CD4-positive, alpha-beta memory T cell (primary cell): ENCODE results near the gene NUTM1. TPM values are rescaled to one million over a fixed set of nuclear protein-coding genes. Genes with fewer than 3 reads are reported as not detected.

ENCODE experiments used
- CTCF ChIA-PET: fragments of 350-600 bp; sonication (Branson Sonifier 250); formaldehyde crosslinking; loops from one replicate; lab custom pipeline; 2021; ENCODE audit warnings: inconsistent platforms; ENCODE audit not compliant: partially characterized antibody; lab: Charles Lee
- POLR2A ChIA-PET: fragments of 350-600 bp; sonication (Branson Sonifier 250); formaldehyde crosslinking; loops from one replicate; lab custom pipeline; 2021; ENCODE audit not compliant: partially characterized antibody; lab: Charles Lee
- DNase-seq, 5 donors: peaks; one replicate each; pipeline versions ENCODE4 v3.0.0 to v3.0.0-alpha.2; 2020 to 2022; ENCODE audit warnings: mixed read lengths in 1 of 5
- H3K27ac ChIP-seq: one replicate; pipeline ENCODE4 v1.7.0; 2013; ENCODE audit warnings: low read depth, low read length
- H3K27me3 ChIP-seq: 2 replicates; pipeline ENCODE4 v1.7.0; 2013; ENCODE audit warnings: mild to moderate bottlenecking, low read length, moderate library complexity; ENCODE audit not compliant: insufficient read depth
- H3K36me3 ChIP-seq: 2 replicates; pipeline ENCODE4 v1.7.0; 2013; ENCODE audit warnings: mild to moderate bottlenecking, low read length, moderate library complexity; ENCODE audit not compliant: insufficient read depth
- H3K4me1 ChIP-seq: 2 replicates; pipeline ENCODE4 v1.7.0; 2013; ENCODE audit warnings: mild to moderate bottlenecking, low read length, moderate library complexity; ENCODE audit not compliant: insufficient read depth
- H3K4me3 ChIP-seq, 2 donors: one replicate each; pipeline ENCODE4 v1.7.0; 2013; ENCODE audit warnings: low read length in 2 of 2, mild to moderate bottlenecking in 1 of 2
- H3K9me3 ChIP-seq, 2 donors: one replicate each; pipeline ENCODE4 v1.7.0; 2013; ENCODE audit warnings: low read length in 2 of 2, control low read depth in 1 of 2; ENCODE audit not compliant: control insufficient read depth in 1 of 2
- H3K27ac Mint-ChIP-seq, 7 donors: one replicate each; pipeline ENCODE4 v1.8.0; 2020 to 2021; ENCODE audit warnings: mixed read lengths in 7 of 7, mild to moderate bottlenecking in 6 of 7, inconsistent platforms in 3 of 7, moderate library complexity in 3 of 7
- H3K27me3 Mint-ChIP-seq, 2 donors: one replicate each; pipeline ENCODE4 v1.8.0; 2020 to 2021; ENCODE audit warnings: mixed read lengths in 2 of 2
- H3K36me3 Mint-ChIP-seq, 2 donors: one replicate each; pipeline ENCODE4 v1.8.0; 2020 to 2021; ENCODE audit warnings: mixed read lengths in 2 of 2, inconsistent platforms in 1 of 2, mild to moderate bottlenecking in 1 of 2
- H3K4me1 Mint-ChIP-seq, 4 donors: one replicate each; pipeline ENCODE4 v1.8.0; 2020 to 2021; ENCODE audit warnings: mixed read lengths in 4 of 4, mild to moderate bottlenecking in 1 of 4
- H3K4me3 Mint-ChIP-seq, 8 donors: one replicate each; pipeline ENCODE4 v1.8.0; 2020 to 2021; ENCODE audit warnings: mixed read lengths in 8 of 8, mild to moderate bottlenecking in 7 of 8, moderate library complexity in 6 of 8, inconsistent platforms in 3 of 8
- H3K9me3 Mint-ChIP-seq, 8 donors: one replicate each; pipeline ENCODE4 v1.8.0; 2020 to 2021; ENCODE audit warnings: mixed read lengths in 8 of 8, mild to moderate bottlenecking in 5 of 8, inconsistent platforms in 3 of 8, moderate library complexity in 1 of 8
- intact Hi-C: fragments of 100-400 bp; cut with micrococcal nuclease; formaldehyde crosslinking; loops from one replicate; pipeline ENCODE4 v1.15.1; 2023
- polyA plus RNA-seq, 2 donors: library from polyadenylated mRNA; unstranded; fragments of 300-500 nt; fragmentation: Illumina TruSeq; gene quantifications; one replicate each; pipeline ENCODE4 v1.2.3, GENCODE V29; 2021
- total RNA-seq, 2 experiments: library from RNA; stranded (reverse); gene quantifications; one replicate each; pipeline ENCODE4 v1.2.3, GENCODE V29; 2021

NUTM1 gene
- total and polyA plus RNA-seq, 4 experiments from 2014 or later, result not detected

DNA sequence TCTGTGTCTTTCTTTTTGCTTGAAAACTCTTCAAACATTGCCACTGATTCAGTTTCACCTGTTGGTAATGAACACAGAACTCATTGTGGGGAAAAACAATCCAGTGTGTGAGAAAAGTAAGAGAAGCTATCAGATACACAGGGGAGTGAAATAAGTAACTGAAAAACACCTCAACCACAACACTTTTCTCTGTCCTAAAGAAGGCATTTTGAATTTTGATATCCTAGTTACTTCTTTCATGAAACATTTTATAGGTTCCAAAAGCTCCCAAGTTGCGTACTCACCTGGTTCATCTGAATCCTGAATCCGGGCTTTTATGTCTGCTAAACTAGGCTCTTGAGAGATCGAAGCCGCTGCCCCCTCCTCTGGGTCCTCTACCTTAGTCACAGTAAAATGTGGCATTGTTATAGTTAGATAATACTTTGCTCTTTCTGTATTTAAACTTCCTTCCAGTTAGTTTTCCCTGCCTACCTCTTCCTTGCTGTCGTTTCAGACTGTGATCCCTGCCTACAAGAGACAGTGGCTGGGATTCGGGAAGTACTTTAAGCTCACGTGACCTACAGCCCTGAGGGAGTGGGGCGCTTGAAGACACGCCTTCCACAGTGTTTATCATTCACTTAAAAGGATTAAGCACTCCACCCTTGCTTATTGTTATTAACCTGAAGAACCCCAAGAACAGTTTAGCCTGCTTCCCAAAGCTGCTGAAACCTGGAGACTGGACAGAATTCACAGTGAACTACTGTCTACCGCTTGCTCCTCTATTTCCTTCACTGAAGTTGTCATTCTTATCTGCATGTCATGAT is 24.6 kb upstream of the NUTM1 start:
- Histone ChIP-seq H3K27me3 (no peaks in the 10 kb centered on the region), H3K9me3 (no peaks in the 10 kb centered on the region), H3K4me3 (peak overlapping the region; percentile 52 to 55), H3K4me1 (peaks cover 31% of the 10 kb centered on the region), H3K27ac (peak overlapping the region; percentile 49), H3K36me3 (peaks cover 5% of the 10 kb centered on the region)
- ChIA-PET CTCF (interaction anchor here (1.0 to 4.0 kb wide), 7 partner anchors 10 to 77 kb away, joined by 3 to 32 read pairs (median 4); partner anchors contain the start of gene LPCAT4), POLR2A (interaction anchor here (0.7 to 5.3 kb wide), 7 partner anchors 9 to 217 kb away, joined by 3 to 51 read pairs (median 10); partner anchors contain the start of genes EMC7, LPCAT4, PGBD4 and SLC12A6)
- Mint-ChIP-seq H3K36me3 (peaks cover 11 to 20% of the 10 kb centered on the region in 2 donors), H3K9me3 (no peaks in the 10 kb centered on the region), H3K27me3 (no peaks in the 10 kb centered on the region), H3K27ac (peak overlapping the region; percentile 65 to 96 (median 94)), H3K4me3 (peak overlapping the region; percentile 93 to 99 (median 98)), H3K4me1 (peaks cover 31 to 45% (median 38%) of the 10 kb centered on the region in 4 donors)
- DNase-seq, result peak in 4 of 5 donors; percentile 12 to 50 (median 22)
- intact Hi-C loops, result loop anchor here (1.0 kb wide), 1 partner anchor 19 kb away; the partner anchor contains the start of gene SLC12A6

- Mint-ChIP-seq H3K4me1 (peaks cover 21 to 40% (median 34%) of the 10 kb centered on the region in 4 donors), H3K36me3 (peaks cover 0 to 8% of the 10 kb centered on the region in 2 donors), H3K27me3 (no peaks in the 10 kb centered on the region), H3K9me3 (no peaks in the 10 kb centered on the region), H3K4me3 (peak overlapping the region in 1 of 8 donors; percentile 1), H3K27ac (no peak overlapping the region)
- Histone ChIP-seq H3K4me1 (peaks cover 39% of the 10 kb centered on the region), H3K9me3 (no peaks in the 10 kb centered on the region), H3K4me3 (no peak overlapping the region), H3K27ac (no peak overlapping the region), H3K36me3 (no peaks in the 10 kb centered on the region), H3K27me3 (no peaks in the 10 kb centered on the region)
- POLR2A ChIA-PET, result interaction anchor here (3.2 kb wide), 1 partner anchor 14 kb away, joined by 21 read pairs; the partner anchor contains the start of gene SLC12A6
- DNase-seq, result no peak
- CTCF ChIA-PET, result interaction anchor here (1.3 kb wide), 1 partner anchor 82 kb away, joined by 3 read pairs; no protein-coding TSS in a partner anchor
- intact Hi-C loops, result no loop called here
Measured at GRCh38 chr15:34323217-34323616, 19.9 kb upstream of the NUTM1 start.

- Mint-ChIP-seq H3K27ac (peak overlapping the region in 1 of 7 donors; percentile 35), H3K4me1 (peaks cover 24 to 48% (median 40%) of the 10 kb centered on the region in 4 donors), H3K27me3 (no peaks in the 10 kb centered on the region), H3K36me3 (peaks cover 0 to 2% of the 10 kb centered on the region in 2 donors), H3K4me3 (no peak overlapping the region), H3K9me3 (no peaks in the 10 kb centered on the region)
- H3K4me1 ChIP-seq, result peaks cover 44% of the 10 kb centered on the region
- CTCF ChIA-PET, result interaction anchor here (1.6 to 1.9 kb wide), 2 partner anchors 9 to 18 kb away, joined by 4 to 6 read pairs; partner anchors contain the start of genes NOP10 and NUTM1
- H3K27me3 ChIP-seq, result no peaks in the 10 kb centered on the region
- intact Hi-C loops, result no loop called here
- POLR2A ChIA-PET, result interaction anchor here (0.6 to 3.2 kb wide), 4 partner anchors 8 to 100 kb away, joined by 3 to 21 read pairs (median 4); partner anchors contain the start of genes EMC4 and SLC12A6
- H3K27ac ChIP-seq, result no peak overlapping the region
- H3K9me3 ChIP-seq, result no peaks in the 10 kb centered on the region
- DNase-seq, result no peak
- no peak overlapping the region for H3K4me3 ChIP-seq
- H3K36me3 ChIP-seq, result no peaks in the 10 kb centered on the region
Measured at GRCh38 chr15:34324933-34325332, 18.2 kb upstream of the NUTM1 start.

DNA sequence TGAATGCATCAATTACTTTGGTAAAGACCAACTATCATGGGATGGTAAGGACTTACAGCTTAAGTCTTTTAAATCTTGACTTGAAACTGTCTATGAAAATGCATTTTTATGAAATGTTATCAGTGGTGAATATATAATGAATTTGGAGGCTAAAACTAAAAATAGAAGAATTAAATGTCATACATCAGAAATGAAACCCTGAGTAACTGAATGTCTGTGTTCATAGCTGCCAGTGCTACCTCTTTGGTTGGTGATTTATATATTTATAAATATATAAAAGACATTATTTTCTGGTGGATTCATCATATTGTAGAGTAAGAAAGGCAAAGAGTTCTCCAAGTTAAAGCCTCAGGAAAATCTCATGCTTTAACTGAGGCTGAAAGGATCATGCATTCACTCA is 17.7 kb upstream of the NUTM1 start:
- peaks cover 24 to 49% (median 39%) of the 10 kb centered on the region in 4 donors for H3K4me1 Mint-ChIP-seq
- no peak overlapping the region for H3K4me3 ChIP-seq
- no peaks in the 10 kb centered on the region for H3K9me3 ChIP-seq
- no peak overlapping the region for H3K27ac ChIP-seq
- peaks cover 49% of the 10 kb centered on the region for H3K4me1 ChIP-seq
- H3K9me3 Mint-ChIP-seq, result no peaks in the 10 kb centered on the region
- no peak for DNase-seq
- intact Hi-C loops, result no loop called here
- H3K36me3 Mint-ChIP-seq, result no peaks in the 10 kb centered on the region
- ChIA-PET POLR2A (interaction anchor here (0.6 to 3.2 kb wide), 4 partner anchors 12 to 100 kb away, joined by 3 to 21 read pairs (median 4); partner anchors contain the start of genes EMC4, LPCAT4 and SLC12A6), CTCF (interaction anchor here (1.6 to 1.9 kb wide), 2 partner anchors 9 to 18 kb away, joined by 4 to 6 read pairs; partner anchors contain the start of genes NOP10 and NUTM1)
- no peak overlapping the region for H3K4me3 Mint-ChIP-seq
- H3K36me3 ChIP-seq, result no peaks in the 10 kb centered on the region
- H3K27me3 Mint-ChIP-seq, result no peaks in the 10 kb centered on the region
- H3K27ac Mint-ChIP-seq, result peak overlapping the region in 1 of 7 donors; percentile 35
- no peaks in the 10 kb centered on the region for H3K27me3 ChIP-seq

DNA sequence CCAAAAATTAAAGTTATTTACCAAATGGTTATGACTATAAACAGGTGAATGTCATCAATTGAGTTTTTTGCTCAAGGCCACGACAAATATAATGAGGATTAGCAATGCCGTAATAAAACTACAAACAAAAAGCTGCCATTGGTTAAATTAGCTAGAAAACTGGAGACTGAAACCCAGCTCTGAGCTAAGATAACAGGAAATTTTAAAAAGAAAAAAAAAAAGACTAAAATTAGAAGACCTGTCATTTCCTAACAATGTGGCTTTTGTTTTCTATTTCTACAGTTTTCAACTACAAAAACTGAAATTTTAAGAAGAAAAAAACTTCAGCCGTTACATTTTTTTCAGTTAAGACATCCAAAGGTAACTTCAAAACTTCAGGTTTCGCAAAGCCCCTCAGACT is 15.2 kb upstream of the NUTM1 start:
- Mint-ChIP-seq H3K4me3 (peak overlapping the region; percentile 15 to 69 (median 53)), H3K27ac (peak overlapping the region; percentile 8 to 83 (median 66)), H3K9me3 (no peaks in the 10 kb centered on the region), H3K27me3 (no peaks in the 10 kb centered on the region), H3K36me3 (no peaks in the 10 kb centered on the region), H3K4me1 (peaks cover 26 to 62% (median 49%) of the 10 kb centered on the region in 4 donors)
- Histone ChIP-seq H3K27me3 (no peaks in the 10 kb centered on the region), H3K27ac (no peak overlapping the region), H3K36me3 (no peaks in the 10 kb centered on the region), H3K9me3 (no peaks in the 10 kb centered on the region), H3K4me1 (peaks cover 70% of the 10 kb centered on the region), H3K4me3 (no peak overlapping the region)
- no peak for DNase-seq
- POLR2A ChIA-PET, result interaction anchor here (1.3 to 4.1 kb wide), 6 partner anchors 9 to 225 kb away, joined by 3 to 52 read pairs (median 10); partner anchors contain the start of genes EMC4, LPCAT4, NOP10 and NUTM1
- CTCF ChIA-PET, result interaction anchor here (0.6 to 6.0 kb wide), 8 partner anchors 10 to 260 kb away, joined by 3 to 35 read pairs (median 7); partner anchors contain the start of genes LPCAT4, NOP10, NUTM1 and SLC12A6
- intact Hi-C loops, result no loop called here

- H3K27ac Mint-ChIP-seq, result peak overlapping the region; percentile 7 to 93 (median 66)
- no peaks in the 10 kb centered on the region for H3K9me3 ChIP-seq
- POLR2A ChIA-PET, result interaction anchor here (0.7 to 4.1 kb wide), 6 partner anchors 8 to 226 kb away, joined by 3 to 52 read pairs (median 10); partner anchors contain the start of genes LPCAT4, NOP10, NUTM1 and SLC12A6
- H3K9me3 Mint-ChIP-seq, result no peaks in the 10 kb centered on the region
- H3K4me1 Mint-ChIP-seq, result peaks cover 30 to 69% (median 55%) of the 10 kb centered on the region in 4 donors
- H3K27me3 Mint-ChIP-seq, result no peaks in the 10 kb centered on the region
- H3K27ac ChIP-seq, result no peak overlapping the region
- peak overlapping the region in 7 of 8 donors; percentile 14 to 74 (median 59) for H3K4me3 Mint-ChIP-seq
- no peak overlapping the region for H3K4me3 ChIP-seq
- no peaks in the 10 kb centered on the region for H3K36me3 ChIP-seq
- CTCF ChIA-PET, result interaction anchor here (1.1 to 6.0 kb wide), 8 partner anchors 8 to 259 kb away, joined by 3 to 35 read pairs (median 4); partner anchors contain the start of genes LPCAT4, NOP10, NUTM1 and SLC12A6
- intact Hi-C loops, result no loop called here
- no peaks in the 10 kb centered on the region for H3K36me3 Mint-ChIP-seq
- H3K27me3 ChIP-seq, result no peaks in the 10 kb centered on the region
- H3K4me1 ChIP-seq, result peaks cover 81% of the 10 kb centered on the region
- DNase-seq, result no peak
Measured at GRCh38 chr15:34329006-34329405, 14.1 kb upstream of the NUTM1 start.
